NT2/D1 (cell line): ENCODE measurements around the gene RUFY4.

Source experiments
- DNase-seq: peaks from one replicate; pipeline ENCODE4 v3.0.0-alpha.2; 2011; ENCODE audit warnings: low read depth, low spot score
- H3K27me3 ChIP-seq: 2 replicates; pipeline ENCODE4 v1.6.0; 2011; ENCODE audit warnings: mild to moderate bottlenecking; ENCODE audit not compliant: insufficient read length, insufficient read depth
- H3K36me3 ChIP-seq: 2 replicates; pipeline ENCODE4 v1.6.1; 2011; ENCODE audit warnings: mild to moderate bottlenecking, low read length, mixed read lengths; ENCODE audit not compliant: insufficient read depth, insufficient read length
- H3K4me1 ChIP-seq: 2 replicates; pipeline ENCODE4 v1.5.1; 2011; ENCODE audit not compliant: insufficient read depth, insufficient read length
- H3K4me3 ChIP-seq: 2 replicates; pipeline ENCODE4 v1.5.1; 2011; ENCODE audit warnings: low read depth; ENCODE audit not compliant: insufficient read length
- H3K9ac ChIP-seq: 2 replicates; pipeline ENCODE4 v1.6.0; 2011; ENCODE audit warnings: low read depth; ENCODE audit not compliant: insufficient read length
- H3K9me3 ChIP-seq: 2 replicates; pipeline ENCODE4 v1.5.1; 2011; ENCODE audit warnings: mild to moderate bottlenecking, low read length; ENCODE audit not compliant: insufficient read depth
- SUZ12 ChIP-seq: IDR thresholded peaks from 2 replicates; pipeline ENCODE4 v1.6.1; 2011; ENCODE audit not compliant: insufficient read length, insufficient read depth; ENCODE audit errors: extremely low read depth
- YY1 ChIP-seq: IDR thresholded peaks from 2 replicates; pipeline ENCODE4 v1.6.1; 2011; ENCODE audit not compliant: insufficient read length, insufficient read depth
- ZNF274 ChIP-seq: IDR thresholded peaks from 2 replicates; pipeline ENCODE4 v1.6.1; 2011; ENCODE audit warnings: mild to moderate bottlenecking, low read depth, low read length

RUFY4 gene

DNA sequence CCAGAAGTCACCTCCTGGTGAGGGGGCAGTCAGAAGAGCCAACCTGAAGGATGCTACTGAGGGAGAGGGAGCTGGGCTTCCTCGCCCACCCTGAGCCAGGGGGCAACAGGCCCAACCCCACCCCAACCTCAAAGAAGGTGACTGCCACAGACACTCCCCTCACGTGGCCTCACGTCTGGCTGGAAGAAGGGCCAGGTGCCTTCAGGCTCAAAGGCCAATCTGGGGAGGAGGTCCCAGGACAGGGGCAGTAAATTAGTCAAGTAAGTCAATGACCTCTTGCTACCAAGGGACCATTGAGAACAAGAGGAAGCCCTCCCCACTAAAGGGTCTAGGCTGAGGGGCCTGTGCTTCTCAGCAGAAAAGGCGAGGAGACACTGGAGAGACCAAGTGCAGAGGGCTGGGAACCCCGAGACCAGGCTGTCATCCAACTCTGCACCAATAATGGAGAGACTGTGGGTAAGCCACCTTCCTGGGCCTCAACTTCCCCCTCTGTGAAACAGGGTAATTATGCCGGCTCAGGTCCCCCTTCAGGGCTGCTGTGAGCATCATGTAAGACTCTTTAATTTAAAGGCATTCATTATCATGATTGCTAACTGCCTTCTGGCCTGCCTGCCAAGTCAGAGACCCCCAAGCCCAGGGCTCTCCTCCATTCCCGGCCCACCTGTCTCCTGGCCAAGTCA is 46.1 kb upstream of the RUFY4 start:
- DNase-seq: no peak
- peaks cover 36% of the 10 kb centered on the region for H3K4me1 ChIP-seq
- TF ChIP-seq ZNF274 (no peak), YY1 (no peak), SUZ12 (no peak)
- H3K27me3 ChIP-seq: no peaks in the 10 kb centered on the region
- no peaks in the 10 kb centered on the region for H3K9me3 ChIP-seq
- no peak overlapping the region for H3K9ac ChIP-seq
- H3K4me3 ChIP-seq: no peak overlapping the region
- no peaks in the 10 kb centered on the region for H3K36me3 ChIP-seq

DNA sequence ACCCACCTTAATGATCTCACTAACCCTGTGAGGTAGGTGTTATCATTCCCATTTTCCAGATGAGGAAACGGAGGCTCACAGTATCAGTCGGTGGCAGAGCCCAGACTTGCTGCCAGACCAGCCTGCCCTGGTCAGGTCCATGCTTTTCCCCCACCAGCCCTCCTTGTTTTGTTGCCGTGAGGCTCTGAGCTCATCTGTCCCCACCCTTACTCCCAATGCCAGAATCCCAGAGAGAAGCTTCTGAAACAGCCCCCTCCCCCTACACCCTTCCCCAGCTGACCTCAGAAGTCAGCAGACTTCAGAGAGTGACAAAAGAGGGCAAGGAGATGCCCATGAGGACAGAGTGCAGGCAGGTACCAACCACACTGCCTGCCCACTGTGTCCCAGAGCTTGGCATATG is 45.4 kb upstream of the RUFY4 start:
- Histone ChIP-seq H3K4me1 (peaks cover 36% of the 10 kb centered on the region), H3K9ac (peak overlapping the region; percentile 18), H3K9me3 (no peaks in the 10 kb centered on the region), H3K27me3 (no peaks in the 10 kb centered on the region), H3K4me3 (no peak overlapping the region), H3K36me3 (no peaks in the 10 kb centered on the region)
- TF ChIP-seq SUZ12 (no peak), ZNF274 (no peak), YY1 (no peak)
- no peak for DNase-seq

DNA sequence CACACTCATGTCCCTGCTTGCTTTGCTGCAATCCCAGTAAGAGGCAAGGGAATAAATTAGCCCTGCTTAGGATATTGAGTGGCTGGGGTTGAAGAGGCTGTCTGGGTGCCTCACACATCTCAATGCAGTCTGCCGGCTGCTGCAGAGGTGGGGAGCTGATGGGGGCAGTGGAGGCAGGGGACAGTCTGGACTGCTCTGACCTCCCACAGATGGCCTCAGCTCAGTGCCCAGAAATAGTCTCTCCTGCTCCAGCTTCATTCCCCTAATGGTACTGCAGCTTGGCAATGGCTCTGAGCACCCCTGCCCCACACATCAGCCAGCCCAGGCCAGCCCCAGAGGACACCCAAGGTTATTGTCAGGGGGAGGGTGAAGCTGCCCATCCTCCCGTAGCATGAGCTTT is 44.7 kb upstream of the RUFY4 start:
- H3K36me3 ChIP-seq: no peaks in the 10 kb centered on the region
- TF ChIP-seq SUZ12 (no peak), YY1 (no peak), ZNF274 (no peak)
- H3K4me3 ChIP-seq: no peak overlapping the region
- peaks cover 36% of the 10 kb centered on the region for H3K4me1 ChIP-seq
- no peaks in the 10 kb centered on the region for H3K27me3 ChIP-seq
- no peak for DNase-seq
- H3K9ac ChIP-seq: no peak overlapping the region
- H3K9me3 ChIP-seq: no peaks in the 10 kb centered on the region

DNA sequence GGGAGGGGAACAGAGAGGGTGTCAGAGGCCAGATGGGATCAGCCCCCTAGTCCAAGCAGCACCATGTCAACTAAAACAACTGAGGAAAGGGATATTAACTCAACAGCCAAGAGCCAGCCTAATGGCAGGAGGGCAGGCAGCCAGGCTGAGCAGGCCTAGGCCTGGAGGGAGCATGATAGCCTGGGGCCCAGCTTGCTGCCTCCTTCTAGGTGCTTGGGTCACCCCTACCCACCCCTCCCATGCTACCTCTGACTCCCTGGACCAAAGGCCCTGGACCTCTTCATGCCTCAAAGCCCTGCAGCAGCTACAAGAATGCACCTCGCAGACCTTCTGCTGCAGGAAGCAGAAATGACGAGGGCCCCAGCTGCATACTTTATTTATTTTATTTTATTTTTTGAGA is 44.2 kb upstream of the RUFY4 start:
- H3K4me3 ChIP-seq: no peak overlapping the region
- no peaks in the 10 kb centered on the region for H3K27me3 ChIP-seq
- TF ChIP-seq YY1 (no peak), ZNF274 (no peak), SUZ12 (no peak)
- no peak for DNase-seq
- H3K4me1 ChIP-seq: peaks cover 36% of the 10 kb centered on the region
- H3K36me3 ChIP-seq: no peaks in the 10 kb centered on the region
- no peaks in the 10 kb centered on the region for H3K9me3 ChIP-seq
- H3K9ac ChIP-seq: peak overlapping the region; percentile 51

DNA sequence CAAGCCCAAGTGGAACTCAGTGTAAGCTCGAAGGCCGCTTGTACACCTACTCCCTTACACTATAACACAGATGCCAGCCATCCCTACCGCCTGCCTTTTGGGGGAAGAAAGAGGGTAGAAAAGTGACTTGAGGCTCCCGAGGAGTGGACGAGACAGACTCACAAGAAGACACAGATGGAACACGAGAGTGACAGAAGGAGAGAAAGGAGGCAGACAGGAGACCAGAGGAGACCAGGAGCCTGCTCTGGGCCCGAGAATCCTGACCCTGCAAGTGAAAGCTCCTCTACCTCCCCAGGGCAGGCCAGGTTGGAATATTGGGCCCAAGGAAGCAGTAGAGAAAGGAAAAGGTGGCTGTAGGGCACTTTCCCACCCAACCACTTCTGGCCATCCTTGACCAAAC is 42.8 kb upstream of the RUFY4 start:
- no peak overlapping the region for H3K9ac ChIP-seq
- no peak for TF ChIP-seq YY1
- TF ChIP-seq SUZ12: no peak
- no peak for TF ChIP-seq ZNF274
- peaks cover 30% of the 10 kb centered on the region for H3K4me1 ChIP-seq
- H3K36me3 ChIP-seq: no peaks in the 10 kb centered on the region
- H3K27me3 ChIP-seq: no peaks in the 10 kb centered on the region
- DNase-seq: no peak
- H3K9me3 ChIP-seq: no peaks in the 10 kb centered on the region
- H3K4me3 ChIP-seq: no peak overlapping the region

DNA sequence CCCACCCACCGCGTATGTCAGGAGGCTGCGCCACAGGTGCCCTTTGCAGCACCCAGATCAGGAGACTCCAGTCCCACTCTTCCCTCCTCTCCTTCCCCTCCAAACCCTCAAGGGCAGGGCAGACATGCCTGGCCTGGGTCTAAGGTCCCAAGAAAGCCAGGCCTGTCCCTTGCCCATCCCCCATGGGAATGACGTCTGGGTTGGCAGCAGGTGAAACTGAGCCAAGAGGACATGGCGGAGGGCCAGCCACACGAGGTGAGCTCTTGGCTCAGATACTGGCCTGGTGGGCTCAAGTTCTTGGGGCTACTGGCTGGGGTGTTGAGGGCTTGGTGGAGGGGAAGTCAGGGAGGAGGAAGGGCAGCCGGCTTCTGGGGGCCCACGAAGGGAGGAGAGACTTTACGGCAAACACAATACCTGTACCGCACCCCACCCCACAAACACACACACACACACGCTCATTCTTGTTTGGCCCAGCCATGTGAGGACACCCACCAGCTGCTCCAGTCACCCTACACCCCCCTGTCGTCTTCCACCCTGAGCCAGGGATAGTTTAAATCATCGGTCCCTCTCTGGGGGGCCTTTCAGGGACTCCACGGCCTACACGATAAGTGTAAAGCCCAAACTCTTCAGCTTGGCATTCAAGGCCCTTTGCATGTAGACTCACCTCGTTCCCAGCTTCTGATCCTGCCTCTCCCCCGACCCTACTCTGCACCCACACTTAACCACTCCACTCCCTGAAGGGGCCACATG is 42.2 kb upstream of the RUFY4 start:
- DNase-seq: no peak
- no peak for TF ChIP-seq SUZ12
- TF ChIP-seq YY1: no peak
- no peak for TF ChIP-seq ZNF274
- Histone ChIP-seq H3K4me3 (no peak overlapping the region), H3K27me3 (no peaks in the 10 kb centered on the region), H3K9ac (no peak overlapping the region), H3K36me3 (no peaks in the 10 kb centered on the region), H3K4me1 (peaks cover 28% of the 10 kb centered on the region), H3K9me3 (no peaks in the 10 kb centered on the region)

DNA sequence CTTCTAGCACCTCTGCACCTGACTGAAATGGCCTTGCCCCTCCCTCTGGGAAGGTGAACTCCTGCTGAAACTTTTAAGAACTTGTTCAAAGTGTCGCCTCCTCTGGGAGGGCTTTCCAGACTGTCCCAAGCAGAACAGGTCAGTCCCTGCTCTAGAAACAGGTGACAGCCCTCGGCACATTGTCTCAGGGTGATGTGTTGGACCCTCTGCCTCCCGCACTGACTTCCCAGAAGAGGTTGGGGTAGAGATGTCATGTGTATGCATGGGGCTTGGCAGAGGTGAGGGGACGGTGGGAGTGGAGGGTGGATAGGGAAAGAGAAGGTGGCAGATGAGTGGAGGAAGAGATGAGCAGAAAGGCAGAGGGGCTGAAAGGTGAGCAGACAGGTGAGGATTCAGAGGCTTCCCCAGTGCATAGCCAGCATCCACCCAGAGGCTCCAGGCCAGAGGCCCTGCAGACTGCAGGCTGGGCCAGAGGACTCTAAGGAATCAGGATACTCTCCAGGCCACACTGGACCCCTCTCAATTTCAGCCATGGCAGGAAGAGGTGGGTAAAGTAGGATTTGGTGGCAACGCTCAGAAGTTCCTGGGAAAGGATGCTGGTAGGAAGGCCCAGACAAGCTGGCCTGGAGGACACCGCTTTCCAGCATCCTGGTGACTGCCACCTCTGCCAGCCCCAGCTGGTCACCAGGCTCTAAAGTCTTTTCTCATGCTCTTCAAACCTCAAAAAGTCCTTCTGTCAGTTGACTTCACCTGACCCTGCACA is 41.4 kb upstream of the RUFY4 start:
- no peaks in the 10 kb centered on the region for H3K27me3 ChIP-seq
- TF ChIP-seq SUZ12: no peak
- no peak for TF ChIP-seq YY1
- TF ChIP-seq ZNF274: no peak
- H3K9ac ChIP-seq: no peak overlapping the region
- no peak overlapping the region for H3K4me3 ChIP-seq
- H3K4me1 ChIP-seq: peaks cover 33% of the 10 kb centered on the region
- H3K36me3 ChIP-seq: no peaks in the 10 kb centered on the region
- DNase-seq: no peak
- H3K9me3 ChIP-seq: no peaks in the 10 kb centered on the region
